GM21717 (cell line): Measurements from ENCODE around the gene PPP1R15B.

Source experiments
- ATAC-seq: cut with Tn5 transposase; IDR thresholded peaks from one replicate; pipeline ENCODE4 v1.9.1; 2021; ENCODE audit warnings: mild to moderate bottlenecking, moderate library complexity; ENCODE audit not compliant: unreplicated experiment

Gene PPP1R15B

DNA sequence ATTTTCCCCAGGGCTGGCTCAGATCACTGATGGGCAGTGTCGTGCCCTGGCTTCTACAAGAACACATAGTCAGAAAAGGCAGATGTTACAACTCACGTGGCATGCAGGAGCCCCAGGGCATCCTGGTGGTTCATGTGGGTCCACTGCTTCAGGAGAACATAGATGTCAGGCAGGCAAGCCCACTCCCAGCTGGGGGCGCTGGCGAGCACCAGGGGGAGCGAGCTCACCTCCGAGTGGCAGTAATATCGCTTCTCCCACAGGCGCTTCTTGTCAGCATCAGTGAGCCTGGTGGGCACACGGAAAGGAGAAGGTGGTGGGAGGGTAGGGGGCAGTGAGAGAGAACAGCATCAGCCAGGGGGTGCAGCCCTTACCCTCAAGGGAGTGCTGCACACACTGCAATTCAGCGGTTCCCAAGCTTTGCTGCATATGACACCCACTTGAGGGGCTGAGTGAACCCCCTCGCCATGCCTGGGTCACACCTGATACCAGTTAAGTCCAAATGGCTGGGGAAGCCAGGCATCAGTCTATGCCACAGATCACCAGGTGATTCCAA is 34.3 kb upstream of the PPP1R15B start:
- no peak for ATAC-seq

DNA sequence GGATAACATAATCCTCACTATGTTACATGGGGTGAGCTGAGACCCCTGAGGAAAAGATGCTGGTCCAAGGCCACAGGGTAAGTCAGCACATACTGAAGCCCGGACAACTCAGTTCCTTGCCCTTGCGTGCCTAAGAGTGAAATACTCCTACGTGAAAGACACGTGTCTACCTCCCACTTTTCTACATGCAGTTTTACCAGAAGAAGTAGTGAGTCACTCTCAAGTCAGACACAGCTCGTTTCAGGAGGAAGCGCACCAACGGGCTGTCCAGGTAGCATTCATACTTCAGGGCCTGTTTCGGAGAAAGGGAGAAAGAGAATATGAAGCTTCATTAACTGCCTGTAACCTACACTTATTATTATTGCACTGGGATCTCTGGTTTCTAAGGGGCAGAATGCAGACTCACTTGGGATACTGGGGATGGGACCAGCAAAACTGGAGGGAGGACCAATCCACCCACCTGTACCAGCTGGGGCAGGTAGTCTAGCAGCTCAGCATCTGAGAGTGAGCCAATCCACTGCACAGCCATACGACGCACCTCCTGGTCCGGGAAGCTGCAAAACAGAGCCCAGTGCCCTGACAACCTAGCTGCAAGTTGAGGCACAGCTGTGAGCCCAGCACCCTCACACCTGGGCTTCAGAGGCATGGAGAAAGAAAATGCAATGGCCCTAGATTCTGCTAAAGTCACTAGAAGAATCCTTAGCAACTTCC is 32.4 kb upstream of the PPP1R15B start:
- ATAC-seq: no peak

DNA sequence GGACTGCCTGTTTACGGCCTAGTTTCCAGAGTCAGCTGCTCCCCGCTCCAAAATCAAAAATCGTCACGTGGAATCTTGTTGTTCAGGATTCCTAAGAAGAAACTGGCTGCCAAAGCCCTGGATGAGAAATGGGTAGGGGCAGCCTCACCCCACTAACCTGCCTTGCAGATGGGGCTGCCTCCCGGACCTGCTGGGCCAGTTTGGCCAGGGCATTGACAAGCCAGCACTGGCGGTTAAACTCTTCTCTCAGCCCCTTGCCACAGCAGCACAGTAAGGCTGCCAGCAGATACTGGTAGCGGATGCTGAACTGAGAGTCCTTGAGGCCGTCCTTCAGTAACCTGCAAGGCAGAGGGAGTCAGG is 31.6 kb upstream of the PPP1R15B start:
- ATAC-seq: no peak

DNA sequence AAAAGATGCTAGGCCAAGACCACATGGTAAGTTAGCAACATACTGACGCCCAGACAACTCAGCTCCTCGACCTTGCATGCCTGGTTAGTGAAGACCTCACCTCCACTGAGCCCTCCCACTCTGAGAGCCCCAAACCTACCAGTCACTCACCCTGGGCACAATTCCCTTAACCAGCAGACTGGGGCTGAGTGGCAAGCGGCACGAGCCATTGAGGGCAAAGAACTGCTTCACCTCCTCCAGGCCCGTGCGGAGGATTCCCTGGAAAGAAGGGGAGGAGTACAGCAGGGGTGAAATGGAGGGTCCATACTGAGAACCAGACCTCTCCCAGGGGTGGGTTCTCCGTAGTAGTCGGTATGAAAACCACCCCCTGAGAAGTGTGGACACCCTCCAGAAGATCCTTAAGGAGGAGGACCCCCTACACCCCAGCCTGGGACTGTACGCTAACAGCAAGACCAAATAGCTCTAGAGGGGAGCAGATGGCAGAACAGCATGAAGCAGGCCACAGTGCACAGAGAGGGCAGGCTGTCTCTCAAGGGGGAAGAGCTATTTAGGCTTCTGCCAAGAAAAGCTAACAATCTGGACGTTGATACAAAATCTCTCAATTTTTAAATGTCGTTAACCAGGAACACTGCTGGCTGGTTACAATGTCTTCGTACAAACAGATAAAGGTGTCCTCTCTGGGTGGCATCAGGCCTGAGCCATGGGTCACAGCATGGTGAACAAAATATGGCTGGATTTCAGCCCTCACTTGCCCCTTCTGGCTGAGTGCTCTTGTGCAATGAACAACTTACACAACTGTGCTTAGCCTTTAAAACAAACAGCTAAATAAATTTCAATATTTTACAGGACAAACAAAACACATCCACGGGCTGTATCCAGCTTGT is 31.0 kb upstream of the PPP1R15B start:
- ATAC-seq: no peak

DNA sequence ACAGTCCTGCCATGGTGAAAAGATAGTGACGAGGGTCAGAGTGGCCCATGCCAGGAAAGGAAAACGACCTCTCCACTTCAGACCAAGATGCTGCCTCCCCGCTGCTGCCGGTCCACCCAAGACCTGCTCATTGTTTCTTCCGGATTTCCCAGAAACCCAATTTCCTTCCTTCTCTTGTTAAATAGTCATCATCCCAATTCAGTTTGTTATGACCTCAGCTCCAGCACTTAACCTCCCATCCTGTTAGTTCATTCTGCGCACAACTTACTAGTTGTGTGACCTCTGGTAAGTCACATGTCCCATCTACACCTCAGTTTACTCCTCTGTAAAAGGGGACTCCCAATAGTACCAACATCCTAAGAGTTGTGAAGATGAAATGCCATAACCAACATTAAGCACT is 29.9 kb upstream of the PPP1R15B start:
- no peak for ATAC-seq

DNA sequence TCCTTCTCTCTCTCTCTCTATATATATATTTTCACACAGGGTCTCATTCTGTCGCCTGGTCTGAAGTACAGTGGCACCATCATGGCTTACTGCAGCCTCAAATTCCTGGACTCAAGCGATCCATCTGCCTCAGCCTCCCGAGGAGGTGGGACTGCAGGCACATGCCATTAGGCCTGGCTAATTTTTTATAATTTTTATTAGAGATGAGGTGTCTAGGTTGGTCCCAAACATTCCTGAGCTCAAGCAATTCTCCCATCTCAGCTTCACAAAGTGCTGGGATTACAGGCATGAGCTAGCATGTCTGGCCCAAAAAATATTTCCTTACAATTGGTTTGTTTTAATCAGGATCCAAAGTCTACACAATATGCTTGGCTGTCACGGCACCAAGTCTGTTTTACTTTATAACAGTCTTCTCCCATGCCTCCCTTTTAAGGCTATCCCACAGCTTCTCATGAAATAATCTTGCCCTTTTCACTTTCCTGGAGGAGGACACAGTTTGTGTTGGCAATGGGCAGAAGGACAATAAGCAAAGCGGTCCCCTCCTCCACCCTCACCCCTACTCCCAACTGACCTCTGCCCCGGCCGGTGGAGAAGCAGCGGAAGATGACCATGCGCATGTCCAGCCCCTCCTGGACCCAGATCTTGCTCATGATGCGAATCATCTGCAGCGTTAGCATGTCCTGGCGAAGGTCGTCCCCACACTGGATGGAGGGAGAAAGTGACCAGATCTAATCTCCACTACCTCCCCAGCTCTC is 28.2 kb upstream of the PPP1R15B start:
- no peak for ATAC-seq

DNA sequence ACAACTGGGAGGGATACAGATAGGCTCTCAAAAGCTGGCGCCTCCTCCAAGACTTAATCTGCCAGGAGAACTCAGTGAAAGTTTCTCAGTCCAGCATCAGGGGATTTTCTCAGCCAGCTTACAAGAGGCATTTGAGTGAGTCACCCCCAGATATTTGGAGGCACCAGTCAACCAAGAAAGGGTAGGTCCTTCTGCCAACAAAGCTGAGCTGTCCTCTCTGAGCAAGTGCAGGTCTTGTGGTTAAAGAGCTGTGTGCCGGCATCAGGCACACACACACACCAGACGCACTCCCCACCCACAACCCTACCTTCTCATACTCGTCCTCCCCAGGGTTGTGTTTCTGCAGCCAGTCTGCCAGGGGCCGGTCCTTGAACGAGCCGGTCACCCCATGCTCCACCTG is 27.0 kb upstream of the PPP1R15B start:
- no peak for ATAC-seq

DNA sequence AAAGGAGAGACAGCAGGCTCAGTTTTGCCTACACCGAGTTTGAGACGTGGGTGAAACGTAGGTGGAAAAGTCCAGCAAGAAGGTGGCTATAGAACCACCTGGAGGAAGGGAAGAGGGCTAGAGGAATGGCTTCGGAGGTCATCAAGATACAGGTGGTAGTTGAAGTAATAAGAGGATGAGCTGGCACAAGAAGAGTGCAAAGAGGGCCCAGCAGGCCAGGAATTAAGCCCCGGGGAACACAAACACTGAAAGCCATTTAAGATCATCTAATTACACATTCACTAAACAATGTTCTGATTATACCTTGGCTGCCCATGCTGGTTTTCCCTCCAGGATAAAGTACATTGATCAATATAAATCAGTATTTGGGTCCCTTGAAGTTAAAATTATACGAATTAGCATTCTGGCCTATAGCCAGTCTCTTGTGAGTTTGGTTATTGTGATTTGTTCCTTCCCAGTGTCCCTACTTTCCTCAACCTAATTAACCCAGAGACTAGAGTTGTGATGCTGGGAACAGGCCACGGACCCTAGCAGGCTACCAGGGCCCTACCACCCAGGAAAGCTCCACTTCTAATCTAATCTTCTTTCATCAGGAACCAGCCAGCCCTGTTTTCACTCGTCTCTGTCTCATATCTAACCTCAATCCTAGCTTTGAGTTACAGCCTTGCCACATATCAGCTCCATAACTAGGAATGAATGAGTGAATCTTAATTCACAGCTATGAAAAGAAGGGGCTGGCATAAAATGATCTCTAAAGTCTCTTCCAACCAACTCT is 26.4 kb upstream of the PPP1R15B start:
- ATAC-seq: no peak

DNA sequence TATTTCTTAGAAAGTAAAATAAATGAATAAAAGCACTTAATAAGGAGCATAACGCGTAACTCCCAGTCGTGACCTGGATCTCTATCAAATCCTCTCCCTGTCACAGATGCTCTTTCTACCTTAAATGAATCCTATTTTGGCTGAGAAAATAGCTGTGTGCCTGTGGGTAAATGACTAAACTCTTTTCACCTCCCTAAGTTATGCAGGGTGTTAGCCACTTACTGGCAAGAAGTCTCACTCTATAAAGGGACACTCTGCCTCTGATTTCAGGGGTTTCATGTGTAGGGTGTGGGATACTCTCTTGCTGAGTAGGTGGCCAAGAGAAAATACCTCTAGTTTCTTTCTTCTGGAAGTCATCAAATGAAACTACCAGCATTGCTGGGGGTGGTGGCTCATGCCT is 24.3 kb upstream of the PPP1R15B start:
- ATAC-seq: no peak

DNA sequence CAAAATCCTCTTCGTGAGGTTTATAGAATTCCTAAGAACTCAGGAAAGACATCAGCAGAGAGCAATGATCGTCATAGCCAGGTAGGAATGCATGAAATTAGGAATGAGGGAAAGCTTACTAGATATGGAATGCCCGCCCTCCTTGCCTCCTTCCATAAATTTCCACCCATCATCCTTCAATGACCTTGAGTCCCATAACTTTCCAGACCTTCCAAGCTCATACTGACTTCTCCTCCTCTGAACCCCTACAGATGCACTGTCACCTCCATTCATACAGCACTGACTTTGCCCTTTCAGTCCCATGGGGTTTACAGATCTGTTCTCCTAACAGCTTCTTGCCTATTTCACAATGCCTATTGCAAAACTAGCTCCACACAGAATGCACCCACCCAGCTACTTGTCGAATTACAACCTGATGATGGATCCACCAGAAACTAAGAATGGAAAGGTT is 23.8 kb upstream of the PPP1R15B start:
- ATAC-seq: no peak

DNA sequence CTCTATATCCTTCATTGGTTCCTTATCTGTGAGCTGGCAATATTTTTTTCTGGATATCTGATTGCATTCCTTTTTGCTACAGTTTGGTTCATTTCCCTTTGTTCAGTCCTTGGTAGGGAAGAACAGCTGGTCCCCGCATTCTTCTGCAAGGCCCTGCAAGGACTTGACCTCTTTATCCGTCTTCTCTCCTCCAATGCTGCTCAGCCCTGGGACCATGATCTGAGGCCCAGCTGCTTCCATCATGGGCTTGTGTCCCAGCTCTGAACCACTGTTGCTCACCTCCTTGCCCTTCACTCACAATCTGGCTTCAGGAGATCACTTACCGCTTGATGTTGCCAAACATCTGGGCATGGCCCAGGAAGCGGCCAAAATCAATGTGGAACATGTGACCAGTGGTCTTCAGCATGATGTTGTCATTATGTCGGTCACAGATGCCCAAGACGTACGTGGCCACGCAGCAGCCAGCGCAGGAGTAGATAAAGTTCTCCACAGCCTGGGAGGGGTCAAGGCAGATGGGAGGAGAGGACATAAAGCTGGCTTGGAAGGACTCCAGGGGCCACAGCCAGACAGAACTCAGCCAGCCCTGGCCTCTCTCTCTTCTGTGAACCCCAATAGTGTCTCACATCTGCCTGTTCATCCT is 22.6 kb upstream of the PPP1R15B start:
- no peak for ATAC-seq

DNA sequence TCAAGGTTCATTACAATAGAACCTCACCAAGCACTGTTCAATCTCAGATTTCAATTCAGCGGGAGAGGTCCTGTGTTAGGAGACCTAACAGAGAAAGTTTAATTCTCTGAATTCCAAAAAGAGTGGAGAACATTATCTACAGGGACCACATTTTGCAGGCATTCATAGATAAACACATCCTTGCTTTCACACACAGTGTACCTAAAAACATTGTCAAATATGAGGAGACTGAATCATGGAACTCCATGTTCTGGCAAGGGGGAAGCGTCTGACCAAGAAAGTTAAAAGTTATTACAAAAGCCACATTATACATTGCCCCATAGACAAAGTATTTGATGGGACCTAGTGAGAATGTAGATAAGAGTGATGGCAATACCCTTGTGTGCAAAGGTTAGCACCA is 21.1 kb upstream of the PPP1R15B start:
- no peak for ATAC-seq

DNA sequence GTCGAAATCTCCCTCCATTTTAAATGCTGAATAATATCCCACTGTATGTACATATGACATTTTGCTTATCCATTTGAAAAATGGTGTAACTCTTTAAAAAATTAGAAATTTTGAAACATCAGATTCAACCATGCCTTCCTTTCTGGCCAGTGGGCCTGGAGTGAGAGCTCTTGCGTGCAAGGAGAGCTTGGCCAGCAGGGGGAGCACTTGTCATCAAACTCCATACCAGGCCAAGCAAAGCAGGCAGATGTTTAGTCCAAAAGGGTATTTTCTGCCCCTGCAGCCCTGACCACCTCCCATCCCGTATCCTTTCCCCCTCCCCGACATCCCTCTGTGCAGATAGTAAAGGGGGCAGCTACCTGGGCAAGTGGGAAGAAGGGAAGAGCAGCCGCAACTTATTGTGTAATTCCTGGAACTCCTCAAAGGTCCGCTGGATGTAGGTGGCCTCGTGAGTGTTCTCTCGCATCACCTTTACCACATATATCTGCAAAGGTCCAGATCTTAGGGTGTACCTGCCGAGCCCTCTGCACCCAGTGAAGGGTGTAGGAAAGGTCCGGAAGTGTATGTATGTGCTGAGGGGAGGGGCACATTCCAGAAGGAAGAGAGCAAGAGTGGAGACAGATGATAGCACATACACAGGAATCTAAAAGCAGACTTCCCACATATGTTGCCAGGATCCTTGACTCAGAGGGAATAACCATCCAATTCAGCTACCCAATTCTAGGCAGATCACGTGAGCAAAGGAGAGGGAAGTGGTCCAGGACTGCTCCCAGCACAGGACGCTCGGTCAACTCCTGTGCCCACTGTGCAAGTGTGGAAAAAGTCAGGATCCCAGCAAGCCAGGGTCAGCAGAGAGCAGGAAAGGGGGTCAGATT is 19.9 kb upstream of the PPP1R15B start:
- no peak for ATAC-seq

DNA sequence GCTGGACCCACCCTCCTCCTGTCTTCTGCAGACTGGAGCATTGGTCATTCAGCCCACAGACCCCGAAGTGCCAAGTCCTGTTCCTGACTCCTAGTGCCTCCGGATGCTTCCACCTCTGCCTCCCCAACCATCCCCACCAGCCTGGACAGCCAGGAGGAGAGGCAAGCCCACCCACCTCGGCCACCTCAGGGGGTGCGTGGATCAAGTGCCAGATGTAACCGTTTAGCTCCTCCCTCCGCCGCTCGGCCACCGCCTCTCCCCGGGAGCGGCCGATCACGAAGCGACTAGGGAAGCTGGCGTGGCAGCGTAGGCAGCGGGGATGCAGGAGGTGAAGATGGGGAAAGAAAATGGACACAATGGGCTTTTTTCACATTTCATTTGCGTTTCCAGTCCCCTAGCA is 18.1 kb upstream of the PPP1R15B start:
- no peak for ATAC-seq

DNA sequence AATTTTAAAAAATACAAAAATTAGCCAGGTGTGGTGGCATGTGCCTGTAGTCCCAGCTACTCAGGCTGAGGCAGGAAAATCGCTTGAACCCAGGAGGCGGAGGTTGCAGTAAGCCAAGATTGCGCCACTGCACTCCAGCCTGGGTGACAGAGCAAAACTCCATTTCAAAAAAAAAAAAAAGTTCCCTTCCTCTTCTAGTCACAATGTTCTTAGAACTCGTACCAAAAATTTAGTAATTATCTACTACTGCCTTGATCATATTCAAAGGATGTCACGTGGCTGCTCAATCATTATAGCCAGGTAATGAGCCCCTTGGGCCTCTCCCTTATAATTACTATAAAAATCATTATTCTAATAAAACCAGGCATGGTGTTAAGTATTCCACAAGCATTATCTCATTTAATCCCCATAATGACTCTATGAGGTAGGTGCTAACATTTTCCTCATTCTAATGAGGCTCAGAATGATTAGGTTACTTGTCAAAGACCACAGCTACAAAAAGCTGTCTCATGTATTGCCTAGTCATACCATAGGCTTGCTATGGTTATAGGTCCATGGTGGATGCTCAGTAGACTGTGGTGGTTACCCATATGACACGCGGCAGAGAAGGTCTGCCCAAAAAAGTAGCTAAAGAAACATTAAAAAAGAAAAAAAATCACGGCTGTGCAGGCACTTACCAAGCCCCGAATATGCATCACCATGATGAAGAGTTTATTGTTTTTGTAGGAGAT is 15.5 kb upstream of the PPP1R15B start:
- no peak for ATAC-seq

DNA sequence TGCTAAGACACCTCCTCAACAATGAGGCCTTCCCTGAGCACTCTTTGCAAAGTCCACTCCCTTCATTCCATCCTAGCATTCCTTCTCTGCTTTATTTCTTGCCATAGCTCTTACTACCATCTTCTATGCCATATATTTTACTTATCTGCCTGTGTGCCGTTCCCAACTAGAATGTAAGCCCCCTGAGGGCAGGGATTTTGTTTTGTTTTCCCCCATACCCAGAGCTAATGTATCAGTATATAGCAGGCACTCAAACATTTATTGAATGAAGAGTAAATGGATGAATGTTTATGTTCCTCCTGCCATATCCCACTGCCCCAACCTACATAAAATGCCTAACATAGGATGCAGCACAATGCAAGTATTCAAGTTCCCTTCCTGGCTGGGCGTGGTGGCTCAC is 14.9 kb upstream of the PPP1R15B start:
- ATAC-seq: no peak

DNA sequence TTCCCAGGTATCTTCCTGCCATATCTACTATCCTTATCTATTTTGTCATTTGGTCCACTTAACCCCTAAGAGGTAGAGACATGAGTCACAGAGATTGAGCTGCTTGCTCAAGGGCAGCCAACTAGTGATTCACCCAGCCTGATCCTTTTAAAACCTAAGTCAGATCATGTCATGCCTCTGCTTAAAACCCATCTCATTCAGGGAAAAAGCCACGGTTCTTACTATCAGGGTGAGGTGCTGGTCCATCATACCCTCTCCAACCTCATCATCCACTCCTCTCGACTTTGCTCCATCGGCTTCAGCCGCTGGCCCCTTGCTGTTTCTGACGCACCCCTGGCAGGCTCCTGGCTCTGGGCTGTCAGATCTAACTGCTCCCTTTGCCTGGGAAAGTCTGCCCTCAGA is 14.4 kb upstream of the PPP1R15B start:
- ATAC-seq: no peak

DNA sequence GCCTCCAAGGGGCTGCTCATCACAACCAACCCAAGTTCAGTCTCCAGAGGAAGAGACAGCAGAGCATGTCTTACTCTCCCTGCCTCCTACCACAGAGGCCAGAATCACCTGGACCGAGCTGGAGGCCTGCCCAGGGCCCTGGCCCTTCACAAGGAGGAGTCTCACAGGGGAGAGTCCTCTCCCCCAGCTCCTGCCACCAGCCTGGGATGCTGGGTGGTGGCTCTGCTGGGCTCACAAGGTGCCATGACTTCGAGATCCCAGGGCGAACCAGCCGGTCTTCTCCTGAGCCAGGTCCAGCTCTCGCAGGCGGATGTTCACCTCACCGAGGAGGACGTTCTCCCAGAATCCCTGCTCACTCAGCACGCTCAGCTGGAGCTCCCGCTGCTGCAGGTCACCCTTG is 13.0 kb upstream of the PPP1R15B start:
- no peak for ATAC-seq
